GM18505 (cell line): Measurements from ENCODE around the gene KRT32.

Experiments used
- ATAC-seq: cut with Tn5 transposase; IDR thresholded peaks from one replicate; pipeline ENCODE4 v1.9.1; 2021; ENCODE audit not compliant: unreplicated experiment
- POLR2A ChIP-seq: IDR thresholded peaks from 4 replicates; pipeline ENCODE4 v1.6.1; 2011; ENCODE audit warnings: borderline replicate concordance; ENCODE audit not compliant: insufficient read depth, insufficient read length; ENCODE audit errors: extremely low read depth

Gene KRT32

GRCh38 chr17:41464682-41465081, 2.5 kb downstream of the KRT32 start:
- ATAC-seq: no peak

GRCh38 chr17:41464173-41464572, 3.0 kb downstream of the KRT32 start:
- no peak for ATAC-seq
- TF ChIP-seq POLR2A: no peak

More at GRCh38 chr17:41464682-41465081, 2.5 kb downstream of the KRT32 start:
- no peak for TF ChIP-seq POLR2A

GRCh38 chr17:41463746-41464145, 3.4 kb downstream of the KRT32 start:
- no peak for TF ChIP-seq POLR2A
- ATAC-seq: no peak

GRCh38 chr17:41462705-41463104, 4.5 kb downstream of the KRT32 start:
- no peak for ATAC-seq
- TF ChIP-seq POLR2A: no peak

DNA sequence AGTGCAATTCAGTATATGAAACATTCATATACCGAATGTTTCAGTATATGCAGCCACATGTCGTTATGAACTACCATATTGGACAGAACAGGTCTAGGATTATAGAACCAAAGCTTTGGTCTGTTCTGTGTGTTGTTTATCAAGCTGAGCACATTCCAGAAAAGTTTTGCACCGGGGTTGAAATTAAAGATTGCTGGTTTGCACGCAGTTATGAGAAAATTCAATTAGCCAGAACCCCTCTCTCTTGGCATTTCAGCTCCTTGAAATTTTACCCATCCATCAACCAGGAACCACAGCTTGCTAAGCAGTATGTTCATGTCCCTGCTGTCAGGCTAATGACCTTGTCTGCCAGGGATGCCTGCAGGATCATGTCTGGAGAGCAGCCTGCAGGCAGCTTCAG, 9.5 kb downstream of the KRT32 start:
- no peak for TF ChIP-seq POLR2A
- no peak for ATAC-seq

DNA sequence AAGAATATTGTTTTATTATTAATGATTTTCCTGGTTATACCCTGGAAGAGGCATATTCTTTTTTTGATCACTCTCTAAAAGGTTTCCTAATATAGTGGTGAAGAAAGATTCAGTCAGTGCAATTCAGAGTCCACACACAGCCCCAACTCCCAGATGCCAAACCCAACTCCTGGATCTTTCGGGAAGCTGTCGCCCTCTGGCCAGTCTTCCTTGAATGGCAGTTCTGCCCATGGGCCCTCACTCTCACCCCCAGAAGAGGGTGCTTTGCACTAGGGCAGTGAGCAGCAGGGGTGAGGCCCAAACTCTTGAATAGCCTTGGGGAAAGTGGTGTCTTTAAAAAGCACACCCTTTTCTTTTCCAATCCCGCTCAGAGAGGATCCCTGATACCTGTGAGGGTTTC, 11.0 kb downstream of the KRT32 start:
- TF ChIP-seq POLR2A: no peak
- no peak for ATAC-seq

- no peak for TF ChIP-seq POLR2A
- no peak for ATAC-seq
These were observed 11.9 kb downstream of the KRT32 start for GRCh38 chr17:41455236-41455635.

DNA sequence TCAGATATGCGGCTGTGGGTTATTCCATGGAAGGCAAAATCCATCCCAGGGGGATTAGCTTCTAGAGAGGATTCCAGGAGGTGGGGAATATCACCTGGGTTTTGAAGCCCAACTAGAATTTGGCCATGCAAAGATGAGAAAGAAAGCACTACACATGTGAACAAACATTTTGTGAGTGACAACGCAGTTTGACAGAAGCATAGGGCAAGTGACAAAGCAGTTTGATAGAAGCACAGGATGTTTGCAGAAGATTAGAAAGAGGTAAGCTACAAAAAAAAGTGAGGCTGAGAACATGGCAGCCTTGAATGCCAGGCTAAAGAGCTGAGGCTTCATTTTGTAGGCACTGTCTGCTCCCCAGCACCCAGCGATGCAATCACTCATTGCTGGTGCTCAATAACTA, 14.1 kb downstream of the KRT32 start:
- no peak for TF ChIP-seq POLR2A
- ATAC-seq: no peak

- no peak for TF ChIP-seq POLR2A
- no peak for ATAC-seq
These were observed 14.9 kb downstream of the KRT32 start for GRCh38 chr17:41452281-41452680.

GRCh38 chr17:41451154-41451728, 15.9 kb downstream of the KRT32 start:
- TF ChIP-seq POLR2A: no peak

DNA sequence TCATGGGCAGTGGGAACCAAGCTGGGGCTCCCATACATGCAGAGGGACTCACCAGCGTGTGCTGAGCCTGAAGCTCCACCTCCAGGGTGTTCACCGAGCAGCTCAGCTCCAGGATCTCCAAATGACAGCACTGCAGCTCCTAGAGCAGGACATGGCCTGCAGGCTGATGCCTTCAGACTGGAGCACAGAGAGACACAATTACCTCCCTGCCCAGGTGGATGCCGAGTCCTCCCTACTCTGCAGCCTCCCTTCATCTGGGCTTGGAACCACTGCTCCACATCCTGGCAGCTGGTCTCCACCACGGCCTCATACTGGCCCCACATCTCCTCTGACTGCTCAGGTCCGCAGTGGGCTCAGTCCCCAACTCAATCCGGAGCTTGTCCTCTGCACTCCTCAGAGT, 18.2 kb downstream of the KRT32 start:
- TF ChIP-seq POLR2A: no peak
- no peak for ATAC-seq

More at GRCh38 chr17:41451154-41451728, 15.9 kb downstream of the KRT32 start:
- no peak for ATAC-seq

DNA sequence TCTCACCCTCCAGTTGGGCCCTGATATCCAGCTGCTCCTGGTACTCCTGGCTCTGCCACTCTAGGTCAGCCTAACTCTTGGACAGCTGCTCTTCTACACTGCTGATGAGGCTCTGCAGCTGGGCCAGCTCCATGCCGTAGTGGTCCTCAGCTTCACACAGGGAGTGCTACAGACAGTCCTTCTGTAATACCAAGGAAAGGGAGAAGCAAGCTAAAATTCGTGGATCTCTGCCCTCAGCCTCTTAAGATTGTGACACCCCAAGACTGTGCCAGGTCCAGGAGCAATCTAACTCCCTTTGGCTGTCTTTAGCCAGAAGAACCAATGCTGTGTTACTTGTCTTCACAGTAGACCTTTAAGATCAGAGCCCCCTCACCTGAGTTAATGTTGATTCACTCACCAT, 18.7 kb downstream of the KRT32 start:
- ATAC-seq: no peak
- TF ChIP-seq POLR2A: no peak

GRCh38 chr17:41446806-41447205, 20.4 kb downstream of the KRT32 start:
- TF ChIP-seq POLR2A: no peak
- ATAC-seq: no peak

GRCh38 chr17:41444640-41445039, 22.5 kb downstream of the KRT32 start:
- ATAC-seq: no peak
- TF ChIP-seq POLR2A: no peak

GRCh38 chr17:41444186-41444585, 23.0 kb downstream of the KRT32 start:
- no peak for TF ChIP-seq POLR2A
- ATAC-seq: no peak
